GM23248 (cell line): ENCODE results near the gene NSMCE1.

Source experiments
- EZH2 ChIP-seq: fragments of 200-600 bp; sonication (generic); IDR thresholded peaks from 2 replicates; pipeline ENCODE4 v1.6.1; 2018; ENCODE audit warnings: antibody characterized with exemption, mild to moderate bottlenecking; ENCODE audit not compliant: insufficient read depth, poor library complexity, severe bottlenecking
- EZH2phosphoT487 ChIP-seq: fragments of 200-600 bp; sonication (generic); IDR thresholded peaks from 2 replicates; pipeline ENCODE4 v1.6.1; 2018; ENCODE audit warnings: antibody characterized with exemption, moderate library complexity, mild to moderate bottlenecking, low read depth; ENCODE audit not compliant: insufficient read depth

DNA sequence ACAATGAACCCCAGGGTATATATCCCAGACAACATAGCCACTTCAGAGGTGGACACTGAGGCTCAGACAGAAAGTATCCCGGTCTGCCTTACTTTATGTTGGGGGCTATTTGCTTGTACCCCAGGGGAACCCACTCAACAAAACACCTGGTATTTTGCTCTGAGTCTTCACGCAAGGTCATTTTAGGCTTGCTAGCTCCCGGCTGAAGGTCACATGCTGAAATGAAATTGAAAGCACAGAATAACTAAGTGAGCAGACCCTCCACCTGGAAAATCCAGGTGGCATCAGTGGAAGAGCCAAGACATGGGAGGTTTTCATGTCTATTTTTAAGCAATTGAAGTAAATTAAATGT, 69.4 kb downstream of the NSMCE1 start:
- TF ChIP-seq EZH2 (no peak), EZH2phosphoT487 (no peak)
